ENCODE measurements around the gene MT3.

Gene MT3

DNA sequence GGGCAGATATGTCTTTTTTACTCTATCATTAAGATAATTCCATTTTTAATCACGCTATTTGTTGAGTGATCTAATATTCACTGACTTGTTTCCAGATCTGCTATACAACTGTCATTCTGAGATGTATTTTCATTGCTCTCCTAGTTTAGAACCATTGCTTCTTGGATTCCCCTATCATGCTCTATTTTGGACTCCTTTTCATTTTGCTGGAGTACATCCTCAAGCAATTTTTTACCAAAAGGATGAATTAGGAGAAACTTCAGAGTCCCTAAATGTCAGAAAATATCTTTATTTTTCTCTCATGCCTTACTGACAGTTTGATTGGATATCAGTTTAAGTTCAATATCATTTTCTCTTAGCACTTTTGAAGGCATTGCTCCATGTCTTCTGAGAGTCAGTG, 14.7 kb upstream of the MT3 start:
- ATAC-seq = no peak

GRCh38 chr16:56576585-56577299, 12.6 kb upstream of the MT3 start:
- TF ChIP-seq ISL1 (CRISPR knock-in tag; IDR thresholded peaks at IDR 0.05) (no peak), ZFP3 (CRISPR knock-in tag; IDR thresholded peaks at IDR 0.05) (no peak), PATZ1 (CRISPR knock-in tag; IDR thresholded peaks at IDR 0.05; ENCODE audit: borderline replicate concordance) (no peak), SNAI2 (CRISPR knock-in tag; IDR thresholded peaks at IDR 0.05) (no peak), TCF4 (CRISPR knock-in tag; IDR thresholded peaks at IDR 0.05; ENCODE audit: borderline replicate concordance) (no peak), OSR1 (CRISPR knock-in tag; IDR thresholded peaks at IDR 0.05) (no peak), ZNF8 (CRISPR knock-in tag; IDR thresholded peaks at IDR 0.05) (no peak), ZFP30 (CRISPR knock-in tag; IDR thresholded peaks at IDR 0.05) (no peak), ZNF565 (CRISPR knock-in tag; conservative IDR thresholded peaks at IDR 0.05; ENCODE audit: low read depth) (no peak), PPARA (CRISPR knock-in tag; IDR thresholded peaks at IDR 0.05; ENCODE audit: borderline replicate concordance) (no peak), ESRRG (CRISPR knock-in tag; IDR thresholded peaks at IDR 0.05) (no peak)
- TF ChIP-seq, protein P1, sequence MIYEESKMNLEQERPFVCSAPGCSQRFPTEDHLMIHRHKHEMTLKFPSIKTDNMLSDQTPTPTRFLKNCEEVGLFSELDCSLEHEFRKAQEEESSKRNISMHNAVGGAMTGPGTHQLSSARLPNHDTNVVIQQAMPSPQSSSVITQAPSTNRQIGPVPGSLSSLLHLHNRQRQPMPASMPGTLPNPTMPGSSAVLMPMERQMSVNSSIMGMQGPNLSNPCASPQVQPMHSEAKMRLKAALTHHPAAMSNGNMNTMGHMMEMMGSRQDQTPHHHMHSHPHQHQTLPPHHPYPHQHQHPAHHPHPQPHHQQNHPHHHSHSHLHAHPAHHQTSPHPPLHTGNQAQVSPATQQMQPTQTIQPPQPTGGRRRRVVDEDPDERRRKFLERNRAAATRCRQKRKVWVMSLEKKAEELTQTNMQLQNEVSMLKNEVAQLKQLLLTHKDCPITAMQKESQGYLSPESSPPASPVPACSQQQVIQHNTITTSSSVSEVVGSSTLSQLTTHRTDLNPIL (CRISPR knock-in tag; IDR thresholded peaks at IDR 0.05; ENCODE audit: low read depth) = no peak
- TF ChIP-seq, protein P2, sequence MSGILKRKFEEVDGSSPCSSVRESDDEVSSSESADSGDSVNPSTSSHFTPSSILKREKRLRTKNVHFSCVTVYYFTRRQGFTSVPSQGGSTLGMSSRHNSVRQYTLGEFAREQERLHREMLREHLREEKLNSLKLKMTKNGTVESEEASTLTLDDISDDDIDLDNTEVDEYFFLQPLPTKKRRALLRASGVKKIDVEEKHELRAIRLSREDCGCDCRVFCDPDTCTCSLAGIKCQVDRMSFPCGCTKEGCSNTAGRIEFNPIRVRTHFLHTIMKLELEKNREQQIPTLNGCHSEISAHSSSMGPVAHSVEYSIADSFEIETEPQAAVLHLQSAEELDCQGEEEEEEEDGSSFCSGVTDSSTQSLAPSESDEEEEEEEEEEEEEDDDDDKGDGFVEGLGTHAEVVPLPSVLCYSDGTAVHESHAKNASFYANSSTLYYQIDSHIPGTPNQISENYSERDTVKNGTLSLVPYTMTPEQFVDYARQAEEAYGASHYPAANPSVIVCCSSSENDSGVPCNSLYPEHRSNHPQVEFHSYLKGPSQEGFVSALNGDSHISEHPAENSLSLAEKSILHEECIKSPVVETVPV (CRISPR knock-in tag; IDR thresholded peaks at IDR 0.05) = no peak

More for the DNA sequence above, 14.7 kb upstream of the MT3 start:
- TF ChIP-seq PATZ1 (CRISPR knock-in tag; IDR thresholded peaks at IDR 0.05; ENCODE audit: borderline replicate concordance) (no peak), ZNF8 (CRISPR knock-in tag; IDR thresholded peaks at IDR 0.05) (no peak), GLIS3 (CRISPR knock-in tag; IDR thresholded peaks at IDR 0.05) (no peak)

GRCh38 chr16:56577300-56577625, 12.1 kb upstream of the MT3 start:
- no peak for TF ChIP-seq ZFP30 (CRISPR knock-in tag; IDR thresholded peaks at IDR 0.05)
- no peak for TF ChIP-seq TOX (CRISPR knock-in tag; IDR thresholded peaks at IDR 0.05; ENCODE audit: borderline replicate concordance)
- TF ChIP-seq BACH2 (CRISPR knock-in tag; IDR thresholded peaks at IDR 0.05; ENCODE audit: borderline replicate concordance) = no peak
- TF ChIP-seq, protein P3, sequence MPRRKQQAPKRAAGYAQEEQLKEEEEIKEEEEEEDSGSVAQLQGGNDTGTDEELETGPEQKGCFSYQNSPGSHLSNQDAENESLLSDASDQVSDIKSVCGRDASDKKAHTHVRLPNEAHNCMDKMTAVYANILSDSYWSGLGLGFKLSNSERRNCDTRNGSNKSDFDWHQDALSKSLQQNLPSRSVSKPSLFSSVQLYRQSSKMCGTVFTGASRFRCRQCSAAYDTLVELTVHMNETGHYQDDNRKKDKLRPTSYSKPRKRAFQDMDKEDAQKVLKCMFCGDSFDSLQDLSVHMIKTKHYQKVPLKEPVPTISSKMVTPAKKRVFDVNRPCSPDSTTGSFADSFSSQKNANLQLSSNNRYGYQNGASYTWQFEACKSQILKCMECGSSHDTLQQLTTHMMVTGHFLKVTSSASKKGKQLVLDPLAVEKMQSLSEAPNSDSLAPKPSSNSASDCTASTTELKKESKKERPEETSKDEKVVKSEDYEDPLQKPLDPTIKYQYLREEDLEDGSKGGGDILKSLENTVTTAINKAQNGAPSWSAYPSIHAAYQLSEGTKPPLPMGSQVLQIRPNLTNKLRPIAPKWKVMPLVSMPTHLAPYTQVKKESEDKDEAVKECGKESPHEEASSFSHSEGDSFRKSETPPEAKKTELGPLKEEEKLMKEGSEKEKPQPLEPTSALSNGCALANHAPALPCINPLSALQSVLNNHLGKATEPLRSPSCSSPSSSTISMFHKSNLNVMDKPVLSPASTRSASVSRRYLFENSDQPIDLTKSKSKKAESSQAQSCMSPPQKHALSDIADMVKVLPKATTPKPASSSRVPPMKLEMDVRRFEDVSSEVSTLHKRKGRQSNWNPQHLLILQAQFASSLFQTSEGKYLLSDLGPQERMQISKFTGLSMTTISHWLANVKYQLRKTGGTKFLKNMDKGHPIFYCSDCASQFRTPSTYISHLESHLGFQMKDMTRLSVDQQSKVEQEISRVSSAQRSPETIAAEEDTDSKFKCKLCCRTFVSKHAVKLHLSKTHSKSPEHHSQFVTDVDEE (CRISPR knock-in tag; IDR thresholded peaks at IDR 0.05) = no peak
- no peak for TF ChIP-seq PPARA (CRISPR knock-in tag; IDR thresholded peaks at IDR 0.05; ENCODE audit: borderline replicate concordance)
- TF ChIP-seq ZC3H10 (CRISPR knock-in tag; IDR thresholded peaks at IDR 0.05) = no peak
- TF ChIP-seq, protein P2 (CRISPR knock-in tag; IDR thresholded peaks at IDR 0.05) = no peak
- TF ChIP-seq ZNF565 (CRISPR knock-in tag; conservative IDR thresholded peaks at IDR 0.05; ENCODE audit: low read depth) = no peak
- no peak for TF ChIP-seq ISL1 (CRISPR knock-in tag; IDR thresholded peaks at IDR 0.05)
- no peak for TF ChIP-seq ZNF8 (CRISPR knock-in tag; IDR thresholded peaks at IDR 0.05)
- no peak for TF ChIP-seq PATZ1 (CRISPR knock-in tag; IDR thresholded peaks at IDR 0.05; ENCODE audit: borderline replicate concordance)
- TF ChIP-seq, protein P1 (CRISPR knock-in tag; IDR thresholded peaks at IDR 0.05; ENCODE audit: low read depth) = no peak
- no peak for ATAC-seq

More at GRCh38 chr16:56576585-56577299, 12.6 kb upstream of the MT3 start:
- peak; percentile 89 for ATAC-seq

Measured in SK-N-SH treated with all-trans-retinoic acid at 6 μM for 48 hours (cell line).